ENCODE measurements around the gene BLVRA. TPM values are rescaled to one million over a fixed set of nuclear protein-coding genes. Genes with fewer than 3 reads are reported as not detected.

Gene BLVRA
- polyA plus RNA-seq, 1 donor (not counting 4 experiments of a cell fraction or from before 2014, with no cell fraction given), result 49.6 TPM

DNA sequence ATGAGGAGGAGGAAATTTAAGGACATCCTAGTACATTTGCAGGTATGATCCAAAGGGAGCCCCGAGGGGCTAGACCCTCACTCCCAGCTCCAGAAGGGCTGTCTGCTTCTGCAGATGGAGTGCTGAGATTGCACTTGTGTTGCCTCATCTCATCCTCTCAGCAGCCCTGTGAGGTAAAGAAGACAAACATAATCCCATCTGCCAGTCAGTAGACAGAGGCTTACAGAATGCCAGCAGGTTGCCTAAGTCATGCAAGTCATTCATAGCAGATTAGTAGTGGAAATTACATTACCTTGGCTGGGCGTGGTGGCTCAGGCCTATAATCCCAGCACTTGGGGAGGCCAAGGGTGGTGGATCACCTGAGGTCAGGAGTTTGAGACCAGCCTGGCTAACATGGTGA, 45.4 kb downstream of the BLVRA start:
- no peak for TF ChIP-seq EZH2 (IDR thresholded peaks at IDR 0.05; ENCODE audit: low read length)
- TF ChIP-seq, protein P1, sequence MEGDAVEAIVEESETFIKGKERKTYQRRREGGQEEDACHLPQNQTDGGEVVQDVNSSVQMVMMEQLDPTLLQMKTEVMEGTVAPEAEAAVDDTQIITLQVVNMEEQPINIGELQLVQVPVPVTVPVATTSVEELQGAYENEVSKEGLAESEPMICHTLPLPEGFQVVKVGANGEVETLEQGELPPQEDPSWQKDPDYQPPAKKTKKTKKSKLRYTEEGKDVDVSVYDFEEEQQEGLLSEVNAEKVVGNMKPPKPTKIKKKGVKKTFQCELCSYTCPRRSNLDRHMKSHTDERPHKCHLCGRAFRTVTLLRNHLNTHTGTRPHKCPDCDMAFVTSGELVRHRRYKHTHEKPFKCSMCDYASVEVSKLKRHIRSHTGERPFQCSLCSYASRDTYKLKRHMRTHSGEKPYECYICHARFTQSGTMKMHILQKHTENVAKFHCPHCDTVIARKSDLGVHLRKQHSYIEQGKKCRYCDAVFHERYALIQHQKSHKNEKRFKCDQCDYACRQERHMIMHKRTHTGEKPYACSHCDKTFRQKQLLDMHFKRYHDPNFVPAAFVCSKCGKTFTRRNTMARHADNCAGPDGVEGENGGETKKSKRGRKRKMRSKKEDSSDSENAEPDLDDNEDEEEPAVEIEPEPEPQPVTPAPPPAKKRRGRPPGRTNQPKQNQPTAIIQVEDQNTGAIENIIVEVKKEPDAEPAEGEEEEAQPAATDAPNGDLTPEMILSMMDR (optimal IDR thresholded peaks at IDR 0.05 in 1 of 3, IDR thresholded peaks at IDR 0.05 in 1 of 3, conservative IDR thresholded peaks at IDR 0.05 in 1 of 3; ENCODE audit: extremely low read depth in 1 of 3, insufficient read depth in 2 of 3, low read length in 3 of 3), result no peak
- Histone ChIP-seq H3K36me3 (ENCODE audit: control insufficient read depth in 2 of 2, extremely low read depth in 1 of 2, insufficient read depth in 2 of 2, low read length in 2 of 2) (peaks cover 0 to 19% of the 10 kb centered on the region in 2 experiments), H3K27me3 (ENCODE audit: control insufficient read depth, extremely low read depth, insufficient read depth, low read length) (no peaks in the 10 kb centered on the region), H3K9ac (ENCODE audit: control insufficient read depth, extremely low read depth, insufficient read depth, low read length) (no peak overlapping the region), H3K9me1 (ENCODE audit: control insufficient read depth, extremely low read depth, insufficient read depth, low read length) (no peaks in the 10 kb centered on the region), H4K20me1 (ENCODE audit: control insufficient read depth, extremely low read depth, insufficient read depth, low read length) (no peaks in the 10 kb centered on the region), H2AFZ (ENCODE audit: control insufficient read depth, low read length) (no peak overlapping the region), H3K4me2 (ENCODE audit: control insufficient read depth, extremely low read depth, insufficient read depth, low read depth, low read length) (no peak overlapping the region), H3K27ac (ENCODE audit: control insufficient read depth, insufficient read depth, low read length) (no peak overlapping the region), H3K9me3 (ENCODE audit: control insufficient read depth, low read depth, low read length) (no peaks in the 10 kb centered on the region), H3K4me1 (ENCODE audit: control insufficient read depth, extremely low read depth, insufficient read depth, low read length) (no peaks in the 10 kb centered on the region), H3K79me2 (ENCODE audit: control insufficient read depth, insufficient read depth, low read length) (no peaks in the 10 kb centered on the region), H3K4me3 (ENCODE audit: control insufficient read depth in 2 of 3, extremely low read depth in 1 of 3, insufficient read depth in 2 of 3, low read depth in 1 of 3, low read length in 3 of 3) (no peak overlapping the region)
- DNase-seq (ENCODE audit: low read depth, low spot score) (no peak), FAIRE-seq (no peak)
- dilution Hi-C loops (cut with MboI; ENCODE audit: extremely low pct_ligation_motif_present, low sequenced_read_pairs), result no loop called here

DNA sequence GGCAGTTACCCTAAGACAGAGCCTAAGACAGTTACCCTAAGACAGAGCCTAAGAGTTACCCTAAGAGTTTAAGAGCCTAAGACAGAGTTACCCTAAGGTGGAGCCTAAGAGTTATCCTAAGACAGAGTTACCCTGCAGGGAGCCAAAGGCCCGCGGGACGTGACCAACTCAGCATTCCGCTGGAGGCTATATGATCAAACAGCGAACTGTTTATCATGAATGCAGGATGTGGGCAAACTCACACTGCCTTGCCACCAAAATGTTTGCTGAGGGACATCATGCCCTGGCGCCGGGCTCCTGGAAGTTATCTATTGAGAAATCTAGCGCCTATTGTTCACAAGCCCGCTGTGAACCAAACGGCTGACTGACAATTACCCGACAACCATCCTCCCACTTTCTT, 49.9 kb downstream of the BLVRA start:
- Histone ChIP-seq H3K9me1 (ENCODE audit: control insufficient read depth, extremely low read depth, insufficient read depth, low read length) (no peaks in the 10 kb centered on the region), H3K4me2 (ENCODE audit: control insufficient read depth, extremely low read depth, insufficient read depth, low read depth, low read length) (no peak overlapping the region), H3K4me1 (ENCODE audit: control insufficient read depth, extremely low read depth, insufficient read depth, low read length) (no peaks in the 10 kb centered on the region), H3K79me2 (ENCODE audit: control insufficient read depth, insufficient read depth, low read length) (no peaks in the 10 kb centered on the region), H3K9ac (ENCODE audit: control insufficient read depth, extremely low read depth, insufficient read depth, low read length) (no peak overlapping the region), H3K4me3 (ENCODE audit: control insufficient read depth in 2 of 3, extremely low read depth in 1 of 3, insufficient read depth in 2 of 3, low read depth in 1 of 3, low read length in 3 of 3) (no peak overlapping the region), H3K9me3 (ENCODE audit: control insufficient read depth, low read depth, low read length) (peaks cover 2% of the 10 kb centered on the region), H3K27ac (ENCODE audit: control insufficient read depth, insufficient read depth, low read length) (no peak overlapping the region), H3K27me3 (ENCODE audit: control insufficient read depth, extremely low read depth, insufficient read depth, low read length) (no peaks in the 10 kb centered on the region), H4K20me1 (ENCODE audit: control insufficient read depth, extremely low read depth, insufficient read depth, low read length) (no peaks in the 10 kb centered on the region), H2AFZ (ENCODE audit: control insufficient read depth, low read length) (no peak overlapping the region), H3K36me3 (ENCODE audit: control insufficient read depth in 2 of 2, extremely low read depth in 1 of 2, insufficient read depth in 2 of 2, low read length in 2 of 2) (peaks cover 0 to 12% of the 10 kb centered on the region in 2 experiments)
- FAIRE-seq (no peak), DNase-seq (ENCODE audit: low read depth, low spot score) (no peak)
- dilution Hi-C loops (cut with MboI; ENCODE audit: extremely low pct_ligation_motif_present, low sequenced_read_pairs), result no loop called here
- no peak for TF ChIP-seq EZH2 (IDR thresholded peaks at IDR 0.05; ENCODE audit: low read length)
- TF ChIP-seq, protein P1 (optimal IDR thresholded peaks at IDR 0.05 in 1 of 3, IDR thresholded peaks at IDR 0.05 in 1 of 3, conservative IDR thresholded peaks at IDR 0.05 in 1 of 3; ENCODE audit: extremely low read depth in 1 of 3, insufficient read depth in 2 of 3, low read length in 3 of 3), result no peak
